Measurements from ENCODE around the gene QDPR.
A peak's percentile ranks its signal among the peaks of the same experiment; 100 is the strongest.

Gene QDPR

GRCh38 chr4:17526695-17527477 lies 15.0 kb upstream of the QDPR start:
- no peak for DNase-seq

GRCh38 chr4:17523662-17524061 lies 11.8 kb upstream of the QDPR start:
- no peak for DNase-seq

GRCh38 chr4:17521595-17521994 lies 9.7 kb upstream of the QDPR start:
- DNase-seq = no peak

- DNase-seq = no peak
These were observed 5.8 kb upstream of the QDPR start for GRCh38 chr4:17517664-17518063.

GRCh38 chr4:17516980-17517379 lies 5.1 kb upstream of the QDPR start:
- DNase-seq = no peak

- DNase-seq = no peak
These were observed 3.8 kb upstream of the QDPR start for GRCh38 chr4:17515445-17516407.

GRCh38 chr4:17514865-17515264 lies 3.0 kb upstream of the QDPR start, which contains the start of gene CLRN2:
CLRN2 (plus strand) TSS chr4:17515165; CDS start chr4:17515267, 102 bp downstream.
- DNase-seq = no peak

- no peak for DNase-seq
These were observed 1.2 kb upstream of the QDPR start for GRCh38 chr4:17512973-17513665.

GRCh38 chr4:17511509-17511949 lies 361 bp downstream of the QDPR start:
- DNase-seq = peak; percentile 62

- no peak for DNase-seq
These were observed 839 bp downstream of the QDPR start for GRCh38 chr4:17511051-17511450.

GRCh38 chr4:17510582-17510981 lies 1.3 kb downstream of the QDPR start:
- no peak for DNase-seq

- DNase-seq = no peak
These were observed 7.8 kb downstream of the QDPR start for GRCh38 chr4:17504081-17504480.

GRCh38 chr4:17502756-17503155 lies 9.1 kb downstream of the QDPR start:
- no peak for DNase-seq

- DNase-seq = no peak
These were observed 11.3 kb downstream of the QDPR start for GRCh38 chr4:17500574-17500973.

- no peak for DNase-seq
These were observed 13.9 kb downstream of the QDPR start for GRCh38 chr4:17497890-17498523.

GRCh38 chr4:17494258-17495190 lies 17.4 kb downstream of the QDPR start:
- DNase-seq = peak; percentile 16

GRCh38 chr4:17493619-17494018 lies 18.3 kb downstream of the QDPR start:
- no peak for DNase-seq

GRCh38 chr4:17492876-17493275 lies 19.0 kb downstream of the QDPR start:
- DNase-seq = no peak

GRCh38 chr4:17492058-17492741 lies 19.7 kb downstream of the QDPR start:
- no peak for DNase-seq

GRCh38 chr4:17491196-17491595 lies 20.7 kb downstream of the QDPR start:
- no peak for DNase-seq

- no peak for DNase-seq
These were observed 21.3 kb downstream of the QDPR start for GRCh38 chr4:17490575-17491059.
